IMR-90 (cell line): ENCODE measurements around the gene RETREG1. TPM values are rescaled to one million over a fixed set of nuclear protein-coding genes. Genes with fewer than 3 reads are reported as not detected.

Experiments
- ATAC-seq: fragments of 200-7000 bp; cut with Tn5 transposase; 2 replicates; pipeline ENCODE4 v1.9.1; 2020; ENCODE audit warnings: low read depth, mild to moderate bottlenecking, moderate library complexity
- BruUV-seq: library from RNA; stranded (reverse); fragments of 400-500 nt; replicated peaks from 2 replicates; lab custom pipeline; 2021; lab: Mats Ljungman, UMichigan
- CTCF ChIA-PET: fragments of 300-600 bp; formaldehyde crosslinking; extraction: SDS; loops from one replicate; lab custom pipeline; 2021; ENCODE audit warnings: antibody characterized with exemption; lab: Yijun Ruan, JAX
- POLR2A ChIA-PET: fragments of 300-600 bp; sonication (Branson Sonifier 250); formaldehyde crosslinking; loops from one replicate; lab custom pipeline; 2022; ENCODE audit warnings: antibody characterized with exemption; ENCODE audit not compliant: unreplicated experiment; lab: Charles Lee
- DNase-seq: peaks from one replicate; pipeline ENCODE4 v3.0.0; 2013
- H2AFZ ChIP-seq: replicated peaks from 2 replicates; pipeline ENCODE3; 2013; ENCODE audit warnings: low read length, mild to moderate bottlenecking; ENCODE audit not compliant: poor library complexity
- H2AK5ac ChIP-seq: 2 replicates; pipeline ENCODE4 v1.6.1; 2013; ENCODE audit warnings: low read depth, low read length, inconsistent platforms
- H2AK9ac ChIP-seq: replicated peaks from 2 replicates; pipeline ENCODE3; 2013; ENCODE audit warnings: mild to moderate bottlenecking, low read depth, low read length, moderate library complexity; ENCODE audit not compliant: poor library complexity
- H2BK120ac ChIP-seq: 2 replicates; pipeline ENCODE4 v1.6.1; 2013; ENCODE audit warnings: low read depth, low read length, inconsistent platforms
- H2BK15ac ChIP-seq: 3 replicates; pipeline ENCODE4 v1.6.1; 2013; ENCODE audit warnings: low read depth, low read length, inconsistent platforms
- H2BK20ac ChIP-seq: 2 replicates; pipeline ENCODE4 v1.6.1; 2013; ENCODE audit warnings: low read depth, mild to moderate bottlenecking, inconsistent platforms, low read length, moderate library complexity
- H2BK5ac ChIP-seq: 2 replicates; pipeline ENCODE4 v1.6.1; 2013; ENCODE audit warnings: mild to moderate bottlenecking, low read depth, low read length, inconsistent platforms; ENCODE audit not compliant: poor library complexity, severe bottlenecking
- H3K14ac ChIP-seq: replicated peaks from 2 replicates; pipeline ENCODE4 v1.6.1; 2013; ENCODE audit warnings: low read depth, low read length, inconsistent platforms
- H3K18ac ChIP-seq: 2 replicates; pipeline ENCODE4 v1.6.1; 2013; ENCODE audit warnings: low read depth, low read length, control low read depth
- H3K23ac ChIP-seq: 2 replicates; pipeline ENCODE4 v1.6.1; 2013; ENCODE audit warnings: low read depth, low read length, inconsistent platforms
- H3K27ac ChIP-seq: 2 replicates; pipeline ENCODE4 v1.5.1; 2013; ENCODE audit warnings: mild to moderate bottlenecking, control low read depth, low read length; ENCODE audit not compliant: insufficient read depth
- H3K27me3 ChIP-seq: 2 replicates; pipeline ENCODE4 v1.6.1; 2013; ENCODE audit warnings: low read length; ENCODE audit not compliant: control insufficient read depth, insufficient read depth
- H3K36me3 ChIP-seq: 2 replicates; pipeline ENCODE4 v1.6.1; 2013; ENCODE audit warnings: low read length, mixed read lengths; ENCODE audit not compliant: control insufficient read depth, insufficient read depth
- H3K4ac ChIP-seq: 2 replicates; pipeline ENCODE4 v1.6.1; 2013; ENCODE audit warnings: low read depth, low read length, inconsistent platforms
- H3K4me1 ChIP-seq: 2 replicates; pipeline ENCODE4 v1.6.1; 2013; ENCODE audit warnings: low read length, mixed read lengths; ENCODE audit not compliant: control insufficient read depth, insufficient read depth
- H3K4me2 ChIP-seq: 2 replicates; pipeline ENCODE4 v1.6.1; 2013; ENCODE audit warnings: low read depth, mild to moderate bottlenecking, control low read depth, low read length, moderate library complexity
- H3K4me3 ChIP-seq: 2 replicates; pipeline ENCODE4 v1.5.1; 2013; ENCODE audit warnings: low read depth, mild to moderate bottlenecking, control low read depth, low read length, moderate library complexity; ENCODE audit not compliant: insufficient read depth
- H3K56ac ChIP-seq: 2 replicates; pipeline ENCODE4 v1.6.1; 2013; ENCODE audit warnings: low read length, inconsistent platforms; ENCODE audit not compliant: insufficient read depth; ENCODE audit errors: extremely low read depth
- H3K79me1 ChIP-seq, 2 experiments: 2 replicates each; pipeline ENCODE4 v1.6.1; 2013; ENCODE audit warnings: low read length in 2 of 2, inconsistent platforms in 1 of 2, low read depth in 1 of 2
- H3K9ac ChIP-seq: 2 replicates; pipeline ENCODE4 v1.6.1; 2013; ENCODE audit warnings: low read depth, low read length, control low read depth
- H3K9me1 ChIP-seq: 2 replicates; pipeline ENCODE4 v1.6.1; 2013; ENCODE audit warnings: low read length, inconsistent platforms; ENCODE audit not compliant: insufficient read depth
- H3K9me3 ChIP-seq: 2 replicates; pipeline ENCODE4 v1.6.1; 2013; ENCODE audit warnings: low read length; ENCODE audit not compliant: control insufficient read depth, insufficient read depth
- H4K20me1 ChIP-seq: 2 replicates; pipeline ENCODE4 v1.6.1; 2013; ENCODE audit warnings: low read length, inconsistent platforms; ENCODE audit not compliant: insufficient read depth
- H4K5ac ChIP-seq: 2 replicates; pipeline ENCODE4 v1.6.1; 2013; ENCODE audit warnings: mild to moderate bottlenecking, low read depth, low read length, control low read depth
- H4K8ac ChIP-seq, 2 experiments: 2 replicates each; pipeline ENCODE4 v1.6.1; 2013; ENCODE audit warnings: low read depth in 2 of 2, low read length in 2 of 2, control low read depth in 1 of 2, inconsistent platforms in 1 of 2
- H4K91ac ChIP-seq: 2 replicates; pipeline ENCODE4 v1.6.1; 2013; ENCODE audit warnings: low read depth, low read length, inconsistent platforms; ENCODE audit not compliant: insufficient read depth
- BHLHE40 ChIP-seq: fragments of 150-350 bp; IDR thresholded peaks from 2 replicates; pipeline ENCODE4 v1.6.1; 2016; ENCODE audit warnings: mild to moderate bottlenecking, low read depth, low read length
- CHD1 ChIP-seq: IDR thresholded peaks from 2 replicates; pipeline ENCODE4 v1.6.1; 2012; ENCODE audit warnings: low read depth, low read length, improper control_type of control experiment
- FOS ChIP-seq: fragments of 150-350 bp; IDR thresholded peaks from 2 replicates; pipeline ENCODE4 v1.6.1; 2016; ENCODE audit warnings: low read depth, low read length
- MAFK ChIP-seq: IDR thresholded peaks from 2 replicates; pipeline ENCODE4 v1.6.1; 2012; ENCODE audit warnings: low read depth, low read length, improper control_type of control experiment
- MAZ ChIP-seq: IDR thresholded peaks from 2 replicates; pipeline ENCODE4 v1.6.1; 2012; ENCODE audit warnings: low read depth, mild to moderate bottlenecking, low read length, improper control_type of control experiment, moderate library complexity, borderline replicate concordance
- MXI1 ChIP-seq: IDR thresholded peaks from 2 replicates; pipeline ENCODE4 v1.6.1; 2012; ENCODE audit warnings: low read depth, mild to moderate bottlenecking, low read length, moderate library complexity, borderline replicate concordance
- NFE2L2 ChIP-seq: fragments of 150-350 bp; IDR thresholded peaks from 2 replicates; pipeline ENCODE4 v1.6.1; 2016; ENCODE audit warnings: low read depth, mild to moderate bottlenecking, low read length
- POLR2A ChIP-seq: IDR thresholded peaks from 2 replicates; pipeline ENCODE4 v1.6.1; 2012; ENCODE audit warnings: mild to moderate bottlenecking, low read depth, low read length
- RAD21 ChIP-seq: IDR thresholded peaks from 2 replicates; pipeline ENCODE4 v1.6.1; 2012; ENCODE audit warnings: low read length, improper control_type of control experiment
- RFX5 ChIP-seq: IDR thresholded peaks from 2 replicates; pipeline ENCODE4 v1.8.0; 2012; ENCODE audit warnings: low read depth, mild to moderate bottlenecking, low read length, moderate library complexity
- SMC3 ChIP-seq: fragments of 150-350 bp; IDR thresholded peaks from 2 replicates; pipeline ENCODE4 v1.6.1; 2016; ENCODE audit warnings: low read depth, mild to moderate bottlenecking, antibody characterized with exemption, low read length, moderate library complexity
- WGBS, 2 experiments: methylation state at CpG; one replicate each; pipeline versions ENCODE4 v1.1.5 to v1.1.7; 2013; ENCODE audit warnings: missing lambda C conversion rate in 2 of 2; ENCODE audit not compliant: insufficient read length in 1 of 2; ENCODE audit errors: extremely low coverage in 2 of 2; 5-methylcytosine and 5-hydroxymethylcytosine counted together
- dilution Hi-C: fragments of 300-500 bp; cut with HindIII; formaldehyde crosslinking; loops from one replicate; pipeline ENCODE4 v1.14.3; 2018; ENCODE audit warnings: low sequenced_read_pairs; ENCODE audit not compliant: unreplicated experiment
- in situ Hi-C: fragments of 300-500 bp; cut with MboI; formaldehyde crosslinking; loops from 3 replicates; pipeline ENCODE4 v1.14.3; 2019; ENCODE audit warnings: low sequenced_read_pairs, inconsistent platforms, mixed read lengths
- intact Hi-C: fragments of 100-400 bp; cut with micrococcal nuclease; formaldehyde crosslinking; loops from 2 replicates; pipeline ENCODE4 v1.10.0; 2022
- polyA plus RNA-seq, 3 experiments: library from polyadenylated mRNA; depleted of rRNA; stranded (reverse); fragments of >200 nt; gene quantifications; 2 replicates each; pipeline ENCODE4 v1.2.3, GENCODE V29; 2012; ENCODE audit warnings: low replicate concordance in 1 of 3
- total RNA-seq: library from RNA; depleted of rRNA; stranded (reverse); fragments of >200 nt; gene quantifications from 2 replicates; pipeline ENCODE4 v1.2.3, GENCODE V29; 2012
- TF ChIP-seq, protein P1 (sequence below): fragments of 150-350 bp; IDR thresholded peaks from 2 replicates; pipeline ENCODE4 v1.6.1; 2017; ENCODE audit warnings: mild to moderate bottlenecking, antibody characterized with exemption, low read length, low read depth
- TF ChIP-seq, protein P2 (sequence below): fragments of 150-350 bp; IDR thresholded peaks from 2 replicates; pipeline ENCODE4 v1.6.1; 2016; ENCODE audit warnings: low read depth, mild to moderate bottlenecking, low read length, moderate library complexity, borderline replicate concordance
- TF ChIP-seq, protein P3 (sequence below): conservative IDR thresholded peaks from 2 replicates; pipeline ENCODE4 v1.5.1; 2012; ENCODE audit warnings: mild to moderate bottlenecking, low read depth, low read length, improper control_type of control experiment

The RETREG1 gene
- total and polyA plus RNA-seq, 2 of the 4 experiments (the other 2 are of a cell fraction) = not detected

DNA sequence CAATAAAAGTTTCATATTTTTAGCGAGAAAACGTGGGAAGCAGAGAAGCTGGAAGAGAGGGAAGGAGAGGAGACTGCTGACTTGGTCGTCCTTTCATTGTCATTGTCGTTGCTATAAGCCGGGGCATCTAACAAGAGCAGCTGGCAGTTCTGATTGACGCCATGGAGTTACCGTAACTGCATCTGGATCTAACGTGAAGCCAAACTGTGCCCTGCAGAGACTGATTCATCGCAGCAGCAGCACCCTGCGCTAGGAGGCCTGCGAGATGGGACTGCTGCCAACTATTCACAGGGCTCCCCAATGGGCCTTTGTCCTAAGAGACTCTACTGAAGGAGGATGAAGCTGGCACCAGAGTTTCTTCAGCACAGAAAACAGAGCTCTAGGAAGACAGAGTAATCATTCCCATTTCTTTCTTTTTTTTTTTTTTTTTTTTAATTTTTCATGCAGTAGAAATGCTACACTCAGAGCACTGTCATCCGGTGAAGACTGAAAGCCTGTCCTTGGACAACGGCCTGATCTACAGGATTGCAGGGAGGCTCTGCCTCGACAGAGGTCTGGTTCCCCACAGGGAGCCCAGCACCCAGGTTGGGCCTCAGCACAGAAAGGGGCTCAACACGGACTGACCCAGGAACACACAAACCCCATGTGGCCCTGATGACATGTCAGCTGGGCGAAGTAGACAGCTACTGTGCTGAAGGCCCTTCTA lies 47.8 kb downstream of the RETREG1 start:
- Histone ChIP-seq H2AFZ (peak overlapping the region; percentile 27), H2AK5ac (no peak overlapping the region), H3K14ac (no peak overlapping the region), H3K4me3 (no peak overlapping the region), H3K27ac (no peak overlapping the region), H2AK9ac (no peak overlapping the region), H2BK120ac (no peak overlapping the region), H3K56ac (no peak overlapping the region), H3K79me1 (no peaks in the 10 kb centered on the region), H2BK15ac (no peak overlapping the region), H4K20me1 (no peaks in the 10 kb centered on the region), H3K23ac (no peak overlapping the region), H3K27me3 (peaks cover 17% of the 10 kb centered on the region), H2BK20ac (no peak overlapping the region), H4K5ac (no peak overlapping the region), H3K18ac (no peak overlapping the region), H4K91ac (no peak overlapping the region), H3K4me1 (no peaks in the 10 kb centered on the region), H3K9me1 (no peaks in the 10 kb centered on the region), H3K4ac (no peak overlapping the region), H2BK5ac (no peak overlapping the region), H3K9ac (no peak overlapping the region), H4K8ac (no peak overlapping the region), H3K9me3 (no peaks in the 10 kb centered on the region), H3K4me2 (no peak overlapping the region), H3K36me3 (no peaks in the 10 kb centered on the region)
- in situ Hi-C loops = no loop called here
- no peak for ATAC-seq
- ChIA-PET CTCF (interaction anchor here (0.6 to 0.7 kb wide), 2 partner anchors 122 to 653 kb away, joined by 3 read pairs; no protein-coding TSS in a partner anchor), POLR2A (no interaction called here)
- dilution Hi-C loops = no loop called here
- WGBS, 2 experiments = 73% methylated on average over 3 of the region's 16 CpGs; no CpG with 5 or more reads in 1 of the 2 experiments
- intact Hi-C loops = no loop called here
- DNase-seq = no peak
- no peak for TF ChIP-seq CHD1
- TF ChIP-seq SMC3 = no peak
- TF ChIP-seq POLR2A = no peak
- no peak for TF ChIP-seq MXI1
- TF ChIP-seq NFE2L2 = no peak
- no peak for TF ChIP-seq RAD21
- TF ChIP-seq, protein P1, sequence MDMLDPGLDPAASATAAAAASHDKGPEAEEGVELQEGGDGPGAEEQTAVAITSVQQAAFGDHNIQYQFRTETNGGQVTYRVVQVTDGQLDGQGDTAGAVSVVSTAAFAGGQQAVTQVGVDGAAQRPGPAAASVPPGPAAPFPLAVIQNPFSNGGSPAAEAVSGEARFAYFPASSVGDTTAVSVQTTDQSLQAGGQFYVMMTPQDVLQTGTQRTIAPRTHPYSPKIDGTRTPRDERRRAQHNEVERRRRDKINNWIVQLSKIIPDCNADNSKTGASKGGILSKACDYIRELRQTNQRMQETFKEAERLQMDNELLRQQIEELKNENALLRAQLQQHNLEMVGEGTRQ = no peak
- no peak for TF ChIP-seq BHLHE40
- no peak for TF ChIP-seq FOS
- no peak for TF ChIP-seq MAZ
- TF ChIP-seq RFX5 = no peak
- TF ChIP-seq, protein P2, sequence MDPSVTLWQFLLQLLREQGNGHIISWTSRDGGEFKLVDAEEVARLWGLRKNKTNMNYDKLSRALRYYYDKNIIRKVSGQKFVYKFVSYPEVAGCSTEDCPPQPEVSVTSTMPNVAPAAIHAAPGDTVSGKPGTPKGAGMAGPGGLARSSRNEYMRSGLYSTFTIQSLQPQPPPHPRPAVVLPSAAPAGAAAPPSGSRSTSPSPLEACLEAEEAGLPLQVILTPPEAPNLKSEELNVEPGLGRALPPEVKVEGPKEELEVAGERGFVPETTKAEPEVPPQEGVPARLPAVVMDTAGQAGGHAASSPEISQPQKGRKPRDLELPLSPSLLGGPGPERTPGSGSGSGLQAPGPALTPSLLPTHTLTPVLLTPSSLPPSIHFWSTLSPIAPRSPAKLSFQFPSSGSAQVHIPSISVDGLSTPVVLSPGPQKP = no peak
- TF ChIP-seq MAFK = no peak
- TF ChIP-seq, protein P3, sequence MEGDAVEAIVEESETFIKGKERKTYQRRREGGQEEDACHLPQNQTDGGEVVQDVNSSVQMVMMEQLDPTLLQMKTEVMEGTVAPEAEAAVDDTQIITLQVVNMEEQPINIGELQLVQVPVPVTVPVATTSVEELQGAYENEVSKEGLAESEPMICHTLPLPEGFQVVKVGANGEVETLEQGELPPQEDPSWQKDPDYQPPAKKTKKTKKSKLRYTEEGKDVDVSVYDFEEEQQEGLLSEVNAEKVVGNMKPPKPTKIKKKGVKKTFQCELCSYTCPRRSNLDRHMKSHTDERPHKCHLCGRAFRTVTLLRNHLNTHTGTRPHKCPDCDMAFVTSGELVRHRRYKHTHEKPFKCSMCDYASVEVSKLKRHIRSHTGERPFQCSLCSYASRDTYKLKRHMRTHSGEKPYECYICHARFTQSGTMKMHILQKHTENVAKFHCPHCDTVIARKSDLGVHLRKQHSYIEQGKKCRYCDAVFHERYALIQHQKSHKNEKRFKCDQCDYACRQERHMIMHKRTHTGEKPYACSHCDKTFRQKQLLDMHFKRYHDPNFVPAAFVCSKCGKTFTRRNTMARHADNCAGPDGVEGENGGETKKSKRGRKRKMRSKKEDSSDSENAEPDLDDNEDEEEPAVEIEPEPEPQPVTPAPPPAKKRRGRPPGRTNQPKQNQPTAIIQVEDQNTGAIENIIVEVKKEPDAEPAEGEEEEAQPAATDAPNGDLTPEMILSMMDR = no peak
- BruUV-seq = no TSS peak
